Measurements from ENCODE around the gene STRBP. TPM values are rescaled to one million over a fixed set of nuclear protein-coding genes. Genes with fewer than 3 reads are reported as not detected.

STRBP gene
- total and polyA plus RNA-seq, 2 of the 8 experiments (the other 6 are each of a cell fraction or from before 2014, with no cell fraction given), result 29.7 to 105 TPM

DNA sequence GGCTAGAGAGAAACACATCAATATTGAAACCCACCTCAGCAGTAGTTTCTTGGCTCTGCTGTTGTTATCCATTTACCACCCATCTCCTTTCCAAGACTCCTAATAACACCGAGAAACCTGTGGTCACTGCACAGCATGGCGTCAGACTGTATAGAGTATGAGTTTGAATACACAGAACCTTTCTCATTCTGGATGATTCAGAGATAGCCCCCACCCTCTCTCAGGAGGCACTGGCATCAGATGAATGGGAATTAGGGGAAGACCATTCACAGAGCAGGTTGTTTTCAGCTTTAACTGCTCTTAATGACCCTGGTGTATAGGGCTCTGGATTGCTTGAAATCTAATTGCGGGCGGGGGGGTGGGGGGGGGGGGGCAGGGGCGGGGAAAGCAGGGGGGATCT lies 148.3 kb downstream of the STRBP start:
- no peak overlapping the region for H4K91ac ChIP-seq (replicated peaks; ENCODE audit: insufficient read length, low read length)
- H4K5ac ChIP-seq (ENCODE audit: insufficient read length, low read depth, low read length), result no peak overlapping the region
- no peak overlapping the region for H2BK12ac ChIP-seq (ENCODE audit: low read depth, low read length)
- no peaks in the 10 kb centered on the region for H3K9me3 ChIP-seq (ENCODE audit: insufficient read depth in 2 of 2, low read depth in 1 of 2, low read length in 1 of 2)
- FAIRE-seq (no peak), DNase-seq (ENCODE audit: low read depth in 1 of 2, low spot score in 2 of 2) (no peak)
- no peak overlapping the region for H2BK120ac ChIP-seq (replicated peaks; ENCODE audit: low read depth, low read length)
- CTCF ChIA-PET (ENCODE audit: partially characterized antibody), result interaction anchor here (1.0 to 3.0 kb wide), 2 partner anchors 13 to 19 kb away, joined by 3 to 12 read pairs; no protein-coding TSS in a partner anchor
- no peak overlapping the region for H2BK15ac ChIP-seq (ENCODE audit: low read length)
- H3K18ac ChIP-seq (ENCODE audit: extremely low read depth, low read length), result no peak overlapping the region
- H4K20me1 ChIP-seq (replicated peaks in 1 of 2; ENCODE audit: control insufficient read depth in 1 of 2, insufficient read depth in 2 of 2, low read length in 2 of 2), result peaks cover 5 to 6% of the 10 kb centered on the region in 2 experiments
- H3K79me2 ChIP-seq (ENCODE audit: control insufficient read depth in 1 of 2, insufficient read depth in 2 of 2, low read length in 2 of 2), result no peaks in the 10 kb centered on the region
- H3K14ac ChIP-seq (ENCODE audit: insufficient read length), result no peak overlapping the region
- POLR2A ChIA-PET (ENCODE audit: partially characterized antibody), result interaction anchor here (1.0 to 1.1 kb wide), 2 partner anchors 8 to 9 kb away, joined by 3 read pairs; no protein-coding TSS in a partner anchor
- H3K4me1 ChIP-seq (replicated peaks in 1 of 4; ENCODE audit: control insufficient read depth in 3 of 4, insufficient read depth in 4 of 4, low read length in 3 of 4), result peaks cover 0 to 6% (median 0%) of the 10 kb centered on the region in 4 experiments; a peak in 1 of 7 replicates
- H3K79me1 ChIP-seq (ENCODE audit: low read depth, low read length), result 0 out of 2 replicates have a peak, but pooled peaks cover 2% of the 10 kb centered on the region
- H3K36me3 ChIP-seq (ENCODE audit: control insufficient read depth in 2 of 4, insufficient read depth in 4 of 4, low read length in 3 of 4), result peaks cover 0 to 7% (median 4%) of the 10 kb centered on the region in 4 experiments; a peak in 5 of 8 replicates
- no peak overlapping the region for H3K56ac ChIP-seq (replicated peaks; ENCODE audit: insufficient read length, low read depth, low read length)
- H3K4ac ChIP-seq (replicated peaks; ENCODE audit: insufficient read length, low read depth, low read length), result no peak overlapping the region
- no peak overlapping the region for H3K23ac ChIP-seq (ENCODE audit: insufficient read length)
- no peak overlapping the region for H2BK5ac ChIP-seq (ENCODE audit: low read depth, low read length)
- no peak overlapping the region for H3K4me2 ChIP-seq (ENCODE audit: insufficient read depth in 1 of 2, low read depth in 2 of 2, low read length in 2 of 2)
- H3K23me2 ChIP-seq (ENCODE audit: low read depth, low read length), result no peaks in the 10 kb centered on the region
- H2BK20ac ChIP-seq (ENCODE audit: low read length), result no peak overlapping the region
- H3K4me3 ChIP-seq (ENCODE audit: extremely low read depth in 1 of 4, insufficient read depth in 2 of 4, low read depth in 3 of 4, low read length in 4 of 4), result no peak overlapping the region
- no peaks in the 10 kb centered on the region for H3K27me3 ChIP-seq (replicated peaks in 1 of 4; ENCODE audit: control insufficient read depth in 3 of 4, extremely low read depth in 1 of 4, insufficient read depth in 3 of 4, low read length in 3 of 4)
- H2AK5ac ChIP-seq (ENCODE audit: low read depth, low read length), result no peak overlapping the region
- H3K9ac ChIP-seq (replicated peaks in 1 of 4; ENCODE audit: extremely low read depth in 1 of 4, low read depth in 3 of 4, low read length in 3 of 4), result no peak overlapping the region
- WGBS, 2 experiments (ENCODE audit: extremely low coverage in 1 of 2, insufficient coverage in 1 of 2, insufficient read length in 1 of 2, insufficient replicate concordance in 2 of 2, low coverage in 1 of 2, low lambda C conversion rate in 2 of 2, missing lambda C conversion rate in 1 of 2), result 79% methylated on average over 5 of the region's 5 CpGs; no CpG with 5 or more reads in 1 of the 2 experiments
- H3K27ac ChIP-seq (ENCODE audit: low read depth, low read length), result no peak overlapping the region
- H4K8ac ChIP-seq (ENCODE audit: extremely low read depth, insufficient read depth, low read length), result no peak overlapping the region
- no peak overlapping the region for H2AFZ ChIP-seq (ENCODE audit: low read length)
- TF ChIP-seq HDAC2 (IDR thresholded peaks at IDR 0.05; ENCODE audit: borderline replicate concordance in 1 of 2, low read depth in 2 of 2, low read length in 2 of 2), result no peak
- TF ChIP-seq RXRA (IDR thresholded peaks at IDR 0.05; ENCODE audit: insufficient read depth, low read depth, low read length), result no peak
- TF ChIP-seq NRF1 (IDR thresholded peaks at IDR 0.05; ENCODE audit: low read depth, low read length), result no peak
- TF ChIP-seq SUZ12 (IDR thresholded peaks at IDR 0.05; ENCODE audit: low read length), result no peak
- no peak for TF ChIP-seq TAF7 (optimal IDR thresholded peaks at IDR 0.05; ENCODE audit: borderline replicate concordance, low read depth, low read length)
- TF ChIP-seq JUND (IDR thresholded peaks at IDR 0.05; ENCODE audit: low read length), result no peak
- TF ChIP-seq FOSL1 (IDR thresholded peaks at IDR 0.05; ENCODE audit: insufficient read depth, low read depth, low read length), result no peak
- no peak for TF ChIP-seq POU5F1 (IDR thresholded peaks at IDR 0.05; ENCODE audit: low read depth, low read length)
- TF ChIP-seq, protein P1, sequence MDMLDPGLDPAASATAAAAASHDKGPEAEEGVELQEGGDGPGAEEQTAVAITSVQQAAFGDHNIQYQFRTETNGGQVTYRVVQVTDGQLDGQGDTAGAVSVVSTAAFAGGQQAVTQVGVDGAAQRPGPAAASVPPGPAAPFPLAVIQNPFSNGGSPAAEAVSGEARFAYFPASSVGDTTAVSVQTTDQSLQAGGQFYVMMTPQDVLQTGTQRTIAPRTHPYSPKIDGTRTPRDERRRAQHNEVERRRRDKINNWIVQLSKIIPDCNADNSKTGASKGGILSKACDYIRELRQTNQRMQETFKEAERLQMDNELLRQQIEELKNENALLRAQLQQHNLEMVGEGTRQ (IDR thresholded peaks at IDR 0.05; ENCODE audit: low read length), result no peak
- no peak for TF ChIP-seq PHF8 (conservative IDR thresholded peaks at IDR 0.05; ENCODE audit: low read depth, low read length)

Measured in H1 (cell line).